Measurements from ENCODE around the gene IQSEC1.

The IQSEC1 gene

DNA sequence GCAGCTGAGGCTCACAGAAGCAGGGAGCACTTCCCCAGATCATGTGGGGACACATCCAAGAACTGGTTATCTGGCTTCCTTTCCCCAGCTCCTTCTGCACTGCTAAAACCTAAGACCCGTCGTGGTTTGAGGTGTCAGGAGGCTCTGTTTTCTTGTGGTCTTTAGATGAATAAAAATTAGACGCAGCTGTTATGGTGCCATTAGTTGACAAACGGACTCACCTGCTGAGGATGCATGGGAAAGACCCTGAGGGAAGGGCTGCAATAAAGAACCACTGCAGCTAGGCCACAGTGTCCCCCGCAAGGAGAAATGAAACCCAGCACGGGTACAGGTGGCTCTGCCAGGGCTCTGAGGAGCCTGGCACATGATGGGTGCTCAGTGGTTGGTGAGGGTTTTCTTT lies 99.4 kb downstream of the IQSEC1 start:
- no peak overlapping the region for H3K4me3 ChIP-seq (replicated peaks in 1 of 2; ENCODE audit: low read depth in 2 of 2, low read length in 2 of 2)
- DNase-seq (ENCODE audit: low read depth in 2 of 2): no peak
- TF ChIP-seq, protein P1, sequence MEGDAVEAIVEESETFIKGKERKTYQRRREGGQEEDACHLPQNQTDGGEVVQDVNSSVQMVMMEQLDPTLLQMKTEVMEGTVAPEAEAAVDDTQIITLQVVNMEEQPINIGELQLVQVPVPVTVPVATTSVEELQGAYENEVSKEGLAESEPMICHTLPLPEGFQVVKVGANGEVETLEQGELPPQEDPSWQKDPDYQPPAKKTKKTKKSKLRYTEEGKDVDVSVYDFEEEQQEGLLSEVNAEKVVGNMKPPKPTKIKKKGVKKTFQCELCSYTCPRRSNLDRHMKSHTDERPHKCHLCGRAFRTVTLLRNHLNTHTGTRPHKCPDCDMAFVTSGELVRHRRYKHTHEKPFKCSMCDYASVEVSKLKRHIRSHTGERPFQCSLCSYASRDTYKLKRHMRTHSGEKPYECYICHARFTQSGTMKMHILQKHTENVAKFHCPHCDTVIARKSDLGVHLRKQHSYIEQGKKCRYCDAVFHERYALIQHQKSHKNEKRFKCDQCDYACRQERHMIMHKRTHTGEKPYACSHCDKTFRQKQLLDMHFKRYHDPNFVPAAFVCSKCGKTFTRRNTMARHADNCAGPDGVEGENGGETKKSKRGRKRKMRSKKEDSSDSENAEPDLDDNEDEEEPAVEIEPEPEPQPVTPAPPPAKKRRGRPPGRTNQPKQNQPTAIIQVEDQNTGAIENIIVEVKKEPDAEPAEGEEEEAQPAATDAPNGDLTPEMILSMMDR (IDR thresholded peaks at IDR 0.05; ENCODE audit: low read depth, low read length): no peak

DNA sequence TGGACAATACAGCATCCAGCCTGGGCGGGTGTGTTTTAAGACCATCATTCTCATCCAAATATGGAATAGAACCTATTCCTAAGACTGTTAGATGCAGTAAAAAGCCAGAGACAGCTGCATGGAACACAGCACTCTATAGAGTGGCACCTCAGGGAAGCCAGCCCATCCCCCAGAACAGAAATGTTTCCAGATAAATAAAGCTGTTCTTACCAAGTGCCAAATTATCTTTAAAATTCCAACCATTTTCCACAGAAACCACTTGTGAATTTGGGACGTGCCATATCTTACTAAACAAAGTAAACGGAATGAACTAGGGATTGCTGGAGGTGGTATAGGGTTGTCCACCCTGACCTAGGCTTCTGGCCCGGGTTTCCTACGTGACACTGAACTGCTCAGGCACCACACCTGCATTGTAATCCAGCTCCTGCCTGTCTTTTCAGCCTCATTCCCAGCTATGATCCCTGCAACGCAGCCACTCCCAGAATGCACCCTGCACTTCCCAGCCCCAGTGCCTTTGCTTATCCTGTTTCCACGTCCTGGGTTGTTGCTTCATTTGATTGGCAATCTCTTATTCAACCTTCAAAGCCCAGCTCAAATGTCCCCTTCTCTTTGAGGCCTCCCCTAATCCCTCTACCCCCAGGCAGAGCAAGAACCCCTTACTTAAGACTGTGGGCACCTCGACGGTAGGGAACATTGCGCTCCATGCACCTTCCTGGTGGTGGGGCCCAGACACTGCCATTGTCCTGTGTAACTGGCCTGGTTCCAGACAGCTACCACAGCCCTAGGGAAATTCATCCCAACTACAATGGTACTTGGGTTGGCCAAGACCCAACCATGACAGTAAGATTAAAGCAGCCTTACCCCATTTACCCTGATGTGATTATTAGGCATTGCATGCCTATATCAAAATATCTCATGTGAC lies 100.2 kb downstream of the IQSEC1 start:
- no peak for DNase-seq (ENCODE audit: low read depth in 2 of 2)
- H3K4me3 ChIP-seq (replicated peaks in 1 of 2; ENCODE audit: low read depth in 2 of 2, low read length in 2 of 2): no peak overlapping the region

GRCh38 chr3:12972043-12972442 lies 101.2 kb downstream of the IQSEC1 start:
- no peak for DNase-seq (ENCODE audit: low read depth in 2 of 2)
- H3K4me3 ChIP-seq (replicated peaks in 1 of 2; ENCODE audit: low read depth in 2 of 2, low read length in 2 of 2): no peak overlapping the region
- TF ChIP-seq, protein P1 (IDR thresholded peaks at IDR 0.05; ENCODE audit: low read depth, low read length): no peak

More for the DNA sequence above, 100.2 kb downstream of the IQSEC1 start:
- TF ChIP-seq, protein P1 (IDR thresholded peaks at IDR 0.05; ENCODE audit: low read depth, low read length): no peak

- DNase-seq (ENCODE audit: low read depth in 2 of 2): no peak
- H3K4me3 ChIP-seq (replicated peaks in 1 of 2; ENCODE audit: low read depth in 2 of 2, low read length in 2 of 2): no peak overlapping the region
- TF ChIP-seq, protein P1 (IDR thresholded peaks at IDR 0.05; ENCODE audit: low read depth, low read length): no peak
Observed at GRCh38 chr3:12970684-12971083, 102.5 kb downstream of the IQSEC1 start.

GRCh38 chr3:12969486-12969885 lies 103.7 kb downstream of the IQSEC1 start:
- no peak overlapping the region for H3K4me3 ChIP-seq (replicated peaks in 1 of 2; ENCODE audit: low read depth in 2 of 2, low read length in 2 of 2)
- TF ChIP-seq, protein P1 (IDR thresholded peaks at IDR 0.05; ENCODE audit: low read depth, low read length): no peak
- DNase-seq (ENCODE audit: low read depth in 2 of 2): no peak

- TF ChIP-seq, protein P1 (IDR thresholded peaks at IDR 0.05; ENCODE audit: low read depth, low read length): no peak
Observed at GRCh38 chr3:12968541-12968940, 104.7 kb downstream of the IQSEC1 start.

More at GRCh38 chr3:12968541-12968940, 104.7 kb downstream of the IQSEC1 start:
- H3K4me3 ChIP-seq (replicated peaks in 1 of 2; ENCODE audit: low read depth in 2 of 2, low read length in 2 of 2): no peak overlapping the region
- DNase-seq (ENCODE audit: low read depth in 2 of 2): no peak

Measured in cardiac fibroblast (primary cell).